T-helper 2 cell treated with Interferon-gamma antibody and Interleukin-4, amounts not matched to agents 5 μg/mL and 100 μg/mL, for 36 hours (primary cell): Measurements from ENCODE around the gene PLD4.

Experiments used
- DNase-seq: peaks from one replicate; pipeline ENCODE4 v3.0.0; 2021; ENCODE audit warnings: low spot score
- H3K27ac Mint-ChIP-seq: one replicate; pipeline ENCODE4 v1.8.0; 2021; ENCODE audit warnings: mild to moderate bottlenecking, mixed read lengths
- H3K27me3 Mint-ChIP-seq: one replicate; pipeline ENCODE4 v1.8.0; 2021; ENCODE audit warnings: low read depth, mixed read lengths
- H3K36me3 Mint-ChIP-seq: one replicate; pipeline ENCODE4 v1.8.0; 2021; ENCODE audit warnings: low read depth, mixed read lengths
- H3K4me1 Mint-ChIP-seq: one replicate; pipeline ENCODE4 v1.8.0; 2021; ENCODE audit warnings: low read depth, mixed read lengths
- H3K4me3 Mint-ChIP-seq: one replicate; pipeline ENCODE4 v1.8.0; 2022; ENCODE audit warnings: mild to moderate bottlenecking, moderate library complexity, mixed read lengths
- H3K9me3 Mint-ChIP-seq: one replicate; pipeline ENCODE4 v1.8.0; 2021; ENCODE audit warnings: mixed read lengths

The PLD4 gene

GRCh38 chr14:104969741-104970230 lies 45.1 kb downstream of the PLD4 start:
- Mint-ChIP-seq H3K27ac (no peak overlapping the region), H3K4me1 (no peaks in the 10 kb centered on the region), H3K27me3 (peaks cover 7% of the 10 kb centered on the region), H3K4me3 (no peak overlapping the region), H3K36me3 (no peaks in the 10 kb centered on the region), H3K9me3 (no peaks in the 10 kb centered on the region)
- DNase-seq, result no peak

GRCh38 chr14:104970231-104971068 lies 45.8 kb downstream of the PLD4 start:
- Mint-ChIP-seq H3K27me3 (peaks cover 7% of the 10 kb centered on the region), H3K4me3 (no peak overlapping the region), H3K36me3 (no peaks in the 10 kb centered on the region), H3K9me3 (no peaks in the 10 kb centered on the region), H3K27ac (no peak overlapping the region), H3K4me1 (no peaks in the 10 kb centered on the region)
- DNase-seq, result no peak

DNA sequence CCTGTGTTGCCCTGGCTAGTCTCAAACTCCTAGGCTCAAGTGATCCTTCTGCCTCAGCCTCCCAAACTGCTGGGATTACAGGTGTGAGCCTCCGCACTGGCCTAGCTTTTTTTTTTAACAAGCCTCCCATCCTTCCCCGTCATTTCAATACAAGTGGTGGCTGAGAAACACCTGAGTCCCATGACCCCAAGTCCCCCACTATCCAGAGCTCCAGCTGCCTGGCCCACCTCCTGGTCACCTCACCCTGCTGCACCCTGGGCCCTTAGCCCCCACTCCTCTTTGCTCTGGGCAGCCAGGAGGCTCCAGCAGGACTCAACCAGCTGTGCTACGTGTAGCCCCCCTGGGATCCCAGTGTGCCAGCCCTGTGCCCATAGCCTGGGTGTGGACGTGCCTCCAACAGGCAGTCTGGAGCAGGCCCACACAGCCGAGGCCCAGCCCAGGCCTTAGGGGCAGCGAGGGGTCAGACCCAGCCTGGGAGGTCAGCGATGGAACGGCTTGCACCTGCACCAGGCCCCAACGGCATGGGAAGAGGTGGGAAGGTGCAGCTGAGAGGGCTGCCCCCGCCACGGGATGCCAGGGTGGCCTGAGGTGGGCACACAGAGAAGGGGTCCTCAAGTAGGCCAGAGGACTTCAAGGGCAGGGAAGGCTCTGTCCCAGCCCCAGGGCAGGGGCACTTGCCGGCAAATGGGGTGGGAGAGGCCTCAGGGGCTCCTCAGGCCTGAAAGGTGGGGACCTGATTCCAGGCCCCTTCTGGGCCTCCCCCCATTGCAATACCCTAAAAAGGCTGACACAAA lies 47.0 kb downstream of the PLD4 start:
- no peaks in the 10 kb centered on the region for H3K36me3 Mint-ChIP-seq
- DNase-seq, result no peak
- H3K27me3 Mint-ChIP-seq, result peaks cover 12% of the 10 kb centered on the region
- H3K4me3 Mint-ChIP-seq, result no peak overlapping the region
- no peak overlapping the region for H3K27ac Mint-ChIP-seq
- peaks cover 3% of the 10 kb centered on the region for H3K4me1 Mint-ChIP-seq
- H3K9me3 Mint-ChIP-seq, result no peaks in the 10 kb centered on the region

- no peaks in the 10 kb centered on the region for H3K9me3 Mint-ChIP-seq
- DNase-seq, result no peak
- H3K27me3 Mint-ChIP-seq, result peaks cover 15% of the 10 kb centered on the region
- H3K27ac Mint-ChIP-seq, result no peak overlapping the region
- peaks cover 3% of the 10 kb centered on the region for H3K4me1 Mint-ChIP-seq
- no peak overlapping the region for H3K4me3 Mint-ChIP-seq
- H3K36me3 Mint-ChIP-seq, result no peaks in the 10 kb centered on the region
Measured at GRCh38 chr14:104972301-104973134, 47.8 kb downstream of the PLD4 start.

- no peaks in the 10 kb centered on the region for H3K9me3 Mint-ChIP-seq
- no peak overlapping the region for H3K4me3 Mint-ChIP-seq
- no peak overlapping the region for H3K27ac Mint-ChIP-seq
- peaks cover 15% of the 10 kb centered on the region for H3K27me3 Mint-ChIP-seq
- DNase-seq, result no peak
- no peaks in the 10 kb centered on the region for H3K36me3 Mint-ChIP-seq
- H3K4me1 Mint-ChIP-seq, result peaks cover 3% of the 10 kb centered on the region
Measured at GRCh38 chr14:104973135-104973384, 48.4 kb downstream of the PLD4 start.

GRCh38 chr14:104973385-104974145 lies 48.9 kb downstream of the PLD4 start:
- Mint-ChIP-seq H3K36me3 (no peaks in the 10 kb centered on the region), H3K27ac (no peak overlapping the region), H3K27me3 (peaks cover 16% of the 10 kb centered on the region), H3K4me1 (peaks cover 3% of the 10 kb centered on the region), H3K9me3 (no peaks in the 10 kb centered on the region), H3K4me3 (no peak overlapping the region)
- no peak for DNase-seq

- Mint-ChIP-seq H3K27ac (no peak overlapping the region), H3K9me3 (no peaks in the 10 kb centered on the region), H3K4me1 (peaks cover 3% of the 10 kb centered on the region), H3K36me3 (no peaks in the 10 kb centered on the region), H3K27me3 (peaks cover 18% of the 10 kb centered on the region), H3K4me3 (no peak overlapping the region)
- DNase-seq, result no peak
Measured at GRCh38 chr14:104974146-104974541, 49.5 kb downstream of the PLD4 start.

DNA sequence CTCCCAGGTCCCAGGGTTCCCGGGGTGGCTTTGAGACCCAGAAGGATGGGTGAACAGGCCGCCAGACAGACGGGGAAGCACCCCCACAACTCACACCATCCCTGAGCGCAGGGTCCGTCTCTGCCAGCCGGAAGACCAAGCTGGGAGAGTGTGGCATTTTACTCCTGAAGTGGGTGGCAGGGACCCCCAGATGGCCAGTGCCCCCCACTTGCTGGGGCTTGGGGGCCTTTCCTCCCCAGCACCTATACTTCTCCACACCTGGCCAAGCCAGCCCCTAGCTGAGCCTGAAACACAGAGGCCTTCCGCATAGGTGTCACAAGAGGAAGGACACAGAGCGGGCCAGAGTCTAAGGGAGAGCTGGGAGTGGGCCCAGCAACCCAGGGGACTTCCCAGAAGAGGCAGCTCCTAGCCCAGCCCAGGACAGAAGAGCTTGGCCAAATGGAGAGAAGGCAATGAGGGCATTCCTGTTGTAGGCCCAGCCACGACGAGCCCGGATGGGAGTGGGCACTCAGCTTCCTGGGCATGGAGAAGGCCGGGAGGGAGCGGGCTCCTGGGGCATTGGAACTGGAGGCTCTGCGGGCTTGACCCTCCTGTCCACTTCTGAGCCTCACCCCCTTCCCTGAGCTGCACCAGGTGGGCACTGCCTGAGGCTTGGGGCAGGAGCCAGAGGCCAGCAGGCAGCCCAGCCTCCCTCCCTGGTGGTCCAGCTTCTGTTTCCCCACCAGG lies 50.1 kb downstream of the PLD4 start:
- Mint-ChIP-seq H3K27me3 (peaks cover 23% of the 10 kb centered on the region), H3K27ac (no peak overlapping the region), H3K4me3 (no peak overlapping the region), H3K36me3 (no peaks in the 10 kb centered on the region), H3K4me1 (peaks cover 3% of the 10 kb centered on the region), H3K9me3 (no peaks in the 10 kb centered on the region)
- DNase-seq, result no peak

- no peak for DNase-seq
- Mint-ChIP-seq H3K36me3 (no peaks in the 10 kb centered on the region), H3K27ac (no peak overlapping the region), H3K4me3 (no peak overlapping the region), H3K27me3 (peaks cover 24% of the 10 kb centered on the region), H3K4me1 (peaks cover 3% of the 10 kb centered on the region), H3K9me3 (no peaks in the 10 kb centered on the region)
Measured at GRCh38 chr14:104975481-104976197, 51.0 kb downstream of the PLD4 start.

DNA sequence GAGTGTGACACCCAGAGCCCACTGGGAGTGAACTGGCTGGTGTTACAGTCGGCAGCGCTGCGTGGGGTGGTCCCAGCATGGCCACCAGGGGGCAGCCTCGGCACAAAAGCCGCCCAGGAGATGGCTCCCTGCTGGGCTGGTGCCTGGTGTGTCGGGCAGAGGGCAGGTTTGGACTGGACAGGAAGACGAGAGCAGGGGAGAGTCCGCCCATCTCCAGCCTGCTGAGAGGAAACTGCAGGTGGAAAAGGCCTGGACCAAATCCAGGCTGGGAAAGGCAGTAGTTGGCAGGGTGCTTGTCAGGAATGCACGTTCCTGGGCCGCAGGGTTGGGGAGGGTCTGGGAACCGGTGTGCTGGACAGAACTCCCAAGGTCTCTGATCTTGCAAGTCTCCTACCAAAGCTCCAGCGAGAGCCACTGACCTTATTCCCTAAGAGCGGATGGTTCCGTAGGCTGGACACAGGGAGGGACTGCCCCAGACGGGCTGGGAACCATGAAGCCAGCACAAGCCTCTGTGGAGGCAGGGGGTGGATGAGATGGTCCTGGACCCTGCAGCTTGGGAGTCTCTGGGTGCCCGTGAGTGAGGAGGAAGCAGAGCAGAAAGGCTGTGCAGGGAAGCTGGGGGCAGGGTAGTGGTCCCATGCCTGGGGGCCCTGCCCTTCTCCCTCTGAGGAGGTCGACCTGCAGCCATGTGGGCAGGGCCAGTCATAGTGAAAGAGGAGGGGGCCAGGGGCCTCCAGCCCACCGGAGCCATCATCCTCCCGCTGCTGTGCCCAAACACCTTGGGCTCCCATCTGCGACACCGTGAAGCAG lies 51.7 kb downstream of the PLD4 start:
- peaks cover 24% of the 10 kb centered on the region for H3K27me3 Mint-ChIP-seq
- no peak overlapping the region for H3K27ac Mint-ChIP-seq
- H3K4me1 Mint-ChIP-seq, result peaks cover 3% of the 10 kb centered on the region
- H3K4me3 Mint-ChIP-seq, result peak overlapping the region; percentile 37
- no peaks in the 10 kb centered on the region for H3K36me3 Mint-ChIP-seq
- peak; percentile 78 for DNase-seq
- H3K9me3 Mint-ChIP-seq, result no peaks in the 10 kb centered on the region

DNA sequence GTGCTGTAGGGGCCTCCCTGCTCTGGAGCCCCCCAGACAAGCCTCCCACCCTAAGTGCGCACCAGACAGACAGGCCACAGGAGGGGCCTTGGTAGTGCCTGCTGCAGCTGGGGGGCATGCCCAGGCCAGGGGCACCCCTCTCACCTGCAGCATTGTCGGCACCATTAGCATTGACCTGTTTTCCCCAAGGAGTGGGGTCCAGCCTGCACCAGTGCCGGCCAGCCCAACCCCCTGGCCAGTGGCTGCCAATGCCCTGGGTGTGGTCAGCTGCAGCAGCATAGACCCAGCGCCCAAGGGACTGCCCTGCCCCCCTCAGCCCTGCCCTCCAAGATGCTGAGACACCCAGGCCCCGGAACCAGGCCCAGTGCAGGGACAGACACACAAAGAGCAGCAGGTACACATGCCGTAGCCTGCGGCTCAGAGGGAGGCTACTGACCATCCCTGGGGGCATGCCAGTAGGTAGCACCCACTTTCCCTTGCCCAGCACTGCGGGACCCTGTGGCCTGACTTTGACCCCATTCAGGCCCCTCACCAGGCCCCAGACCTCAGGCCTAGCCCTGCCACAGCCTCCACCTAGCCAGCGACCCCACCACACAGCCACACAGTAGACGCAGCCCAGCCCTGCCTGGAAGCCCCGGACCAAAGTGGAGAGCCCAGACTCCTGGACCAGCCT lies 52.5 kb downstream of the PLD4 start:
- peak overlapping the region; percentile 84 for H3K4me3 Mint-ChIP-seq
- H3K9me3 Mint-ChIP-seq, result no peaks in the 10 kb centered on the region
- peaks cover 24% of the 10 kb centered on the region for H3K27me3 Mint-ChIP-seq
- H3K27ac Mint-ChIP-seq, result no peak overlapping the region
- no peak for DNase-seq
- H3K4me1 Mint-ChIP-seq, result peaks cover 3% of the 10 kb centered on the region
- H3K36me3 Mint-ChIP-seq, result no peaks in the 10 kb centered on the region
